Activated CD4-positive, alpha-beta T cell treated with anti-CD3 and anti-CD28 coated beads, Interleukin-2, amount 50 U/mL, for 16 hours (primary cell): ENCODE measurements around the gene TTLL8.

Source experiments
- DNase-seq: peaks from one replicate; pipeline ENCODE4 v3.0.0-alpha.2; 2020

Gene TTLL8

GRCh38 chr22:49979587-49980264 is 78.4 kb downstream of the TTLL8 start:
- peak; percentile 68 for DNase-seq

GRCh38 chr22:49977578-49977977 is 80.5 kb downstream of the TTLL8 start:
- DNase-seq = no peak

GRCh38 chr22:49976439-49977175 is 81.5 kb downstream of the TTLL8 start:
- DNase-seq = peak; percentile 56

GRCh38 chr22:49975543-49976389 is 82.3 kb downstream of the TTLL8 start:
- no peak for DNase-seq

GRCh38 chr22:49973018-49973961 is 84.8 kb downstream of the TTLL8 start:
- no peak for DNase-seq

GRCh38 chr22:49972163-49973017 is 85.7 kb downstream of the TTLL8 start:
- DNase-seq = no peak

- DNase-seq = peak; percentile 78
These were observed 86.6 kb downstream of the TTLL8 start for GRCh38 chr22:49971232-49972162.

- DNase-seq = peak; percentile 98
These were observed 87.4 kb downstream of the TTLL8 start for GRCh38 chr22:49970528-49971231.

GRCh38 chr22:49969751-49970527 is 88.2 kb downstream of the TTLL8 start:
- no peak for DNase-seq

GRCh38 chr22:49968831-49969661 is 89.1 kb downstream of the TTLL8 start:
- DNase-seq = no peak
